Sciatic nerve (tissue), 2 donors: Measurements from ENCODE around the gene TIGAR. TPM values are rescaled to one million over a fixed set of nuclear protein-coding genes. Genes with fewer than 3 reads are reported as not detected.
A peak's percentile ranks its signal among the peaks of the same experiment; 100 is the strongest.

ENCODE experiments used
- ATAC-seq: fragments of 200-7000 bp; cut with Tn5 transposase; one replicate; pipeline ENCODE4 v1.9.1; 2020; ENCODE audit warnings: mild to moderate bottlenecking, moderate library complexity
- DNase-seq: peaks from one replicate; pipeline ENCODE4 v3.0.0-alpha.2; 2020; ENCODE audit warnings: low spot score
- intact Hi-C: fragments of 100-400 bp; cut with DNase I; formaldehyde crosslinking; loops from one replicate; pipeline ENCODE4 v1.14.2; 2022
- total RNA-seq: library from RNA; stranded (reverse); fragmentation: NEBNext Ultra II Directional; extraction: Animal tissue kit (Norgen Biotek cat#: 25700); gene quantifications from one replicate; pipeline ENCODE4 v1.2.1, GENCODE V29; 2021
- donor health status: DM: no; HTN: no; CAD: no.
- donor health status: DM: no; HTN: no; CAD: no.

TIGAR gene
- total RNA-seq, 1 donor from 2014 or later: 7.9 TPM

DNA sequence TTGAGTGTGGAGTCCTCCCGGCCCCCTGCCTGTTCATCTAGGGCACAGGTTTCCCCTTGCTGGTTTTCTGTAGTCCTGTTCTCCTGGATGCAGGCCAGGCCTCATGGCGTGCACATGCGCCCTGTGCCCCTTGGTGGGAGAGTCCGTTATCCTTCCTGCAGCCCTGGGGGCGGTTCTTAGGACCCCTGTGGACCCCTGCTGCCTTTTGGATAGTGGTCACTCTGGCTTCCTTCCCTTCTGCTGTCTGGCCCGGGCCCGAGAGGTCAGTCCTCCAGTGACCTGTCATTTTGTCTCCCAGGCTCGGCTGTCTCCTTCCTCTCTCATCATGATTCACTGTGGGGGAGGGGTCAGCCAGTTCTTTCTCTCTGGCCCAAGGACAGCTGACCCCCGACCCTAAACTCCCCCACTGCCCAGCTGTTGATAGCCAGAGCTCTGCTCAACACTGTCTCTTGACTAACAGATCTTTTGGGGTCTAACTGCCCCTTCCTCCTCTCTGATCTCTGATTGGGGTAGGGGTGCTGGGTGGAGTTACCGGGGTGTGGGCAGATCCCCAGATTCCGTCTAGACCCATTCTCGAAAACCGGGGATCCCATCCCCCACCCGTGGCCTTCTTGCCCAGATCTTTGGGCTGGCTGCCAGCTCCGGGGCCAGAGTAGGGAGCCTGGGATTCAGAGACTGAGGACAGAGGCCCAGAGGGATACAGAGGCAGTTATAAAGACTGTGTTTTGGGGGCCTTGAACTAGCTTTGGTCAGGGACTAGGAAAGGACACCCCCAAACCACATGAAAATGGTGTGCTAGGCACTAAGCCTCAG, 40.5 kb upstream of the TIGAR start:
- ATAC-seq: peak; percentile 12
- DNase-seq: peak; percentile 78
- intact Hi-C loops: no loop called here

DNA sequence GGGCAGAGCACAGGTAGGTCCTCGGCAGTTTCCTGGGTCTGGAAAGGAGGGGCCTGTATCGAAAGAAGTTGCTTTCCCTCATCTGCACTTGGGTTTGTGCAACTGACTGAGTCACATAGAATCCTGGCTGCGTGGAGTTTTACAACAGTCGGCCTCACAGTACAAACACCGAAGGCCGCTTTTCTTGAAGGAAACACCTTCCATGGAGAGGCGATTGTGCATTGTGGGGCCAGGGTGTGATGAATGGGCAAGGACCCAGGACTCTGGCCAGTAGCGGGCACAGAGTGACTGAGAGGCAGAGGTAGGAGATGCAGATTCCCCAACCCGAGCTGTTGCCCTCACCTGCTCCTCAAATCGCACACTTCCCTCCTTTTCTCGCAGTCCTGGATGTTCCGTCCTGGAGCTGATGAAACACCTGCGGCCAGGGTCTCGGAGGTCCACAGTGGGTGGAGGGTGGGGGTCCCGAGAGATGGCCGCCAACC, 39.8 kb upstream of the TIGAR start:
- ATAC-seq: no peak
- DNase-seq: no peak
- intact Hi-C loops: no loop called here

DNA sequence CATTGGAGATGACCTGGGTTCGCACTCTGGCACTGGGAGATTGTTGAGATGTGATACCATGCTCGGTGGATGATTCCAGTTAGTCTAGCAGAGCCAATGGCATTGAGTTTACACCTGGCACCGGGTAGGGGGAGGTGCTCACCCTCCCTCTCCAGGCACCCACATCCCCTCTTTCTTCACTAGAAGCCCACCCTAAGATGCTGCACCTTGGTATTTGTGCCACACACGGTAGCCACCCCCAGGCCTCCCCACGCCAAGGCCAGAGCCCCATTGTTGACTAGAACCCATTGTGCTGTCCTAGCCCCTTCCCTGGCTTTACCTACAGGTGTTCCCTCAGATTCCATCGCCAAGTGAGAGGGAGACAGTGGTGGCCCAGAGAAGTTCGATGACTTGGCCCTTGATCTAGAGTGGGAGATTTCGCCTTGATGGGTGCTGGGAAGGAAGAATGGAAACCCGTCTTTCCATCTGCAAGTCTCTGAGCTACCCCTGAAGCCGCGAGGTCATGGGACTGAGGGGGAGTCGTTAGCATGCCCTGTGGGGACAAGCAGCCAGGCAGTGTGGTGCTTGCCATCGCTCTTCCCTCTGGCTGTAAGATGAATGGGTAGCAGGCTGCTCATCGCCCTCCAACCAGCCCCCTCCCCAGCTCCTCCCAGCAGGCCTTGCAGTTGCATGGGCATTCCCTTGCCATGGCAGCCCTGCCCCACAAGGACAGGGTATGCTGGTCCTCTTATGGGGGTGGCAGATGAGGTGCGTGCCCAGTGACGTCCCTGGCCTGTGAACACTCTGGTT, 38.7 kb upstream of the TIGAR start:
- ATAC-seq (no peak), DNase-seq (no peak)
- intact Hi-C loops: no loop called here

GRCh38 chr12:4282892-4283511, 38.0 kb upstream of the TIGAR start:
- ATAC-seq (no peak), DNase-seq (no peak)
- intact Hi-C loops: no loop called here

DNA sequence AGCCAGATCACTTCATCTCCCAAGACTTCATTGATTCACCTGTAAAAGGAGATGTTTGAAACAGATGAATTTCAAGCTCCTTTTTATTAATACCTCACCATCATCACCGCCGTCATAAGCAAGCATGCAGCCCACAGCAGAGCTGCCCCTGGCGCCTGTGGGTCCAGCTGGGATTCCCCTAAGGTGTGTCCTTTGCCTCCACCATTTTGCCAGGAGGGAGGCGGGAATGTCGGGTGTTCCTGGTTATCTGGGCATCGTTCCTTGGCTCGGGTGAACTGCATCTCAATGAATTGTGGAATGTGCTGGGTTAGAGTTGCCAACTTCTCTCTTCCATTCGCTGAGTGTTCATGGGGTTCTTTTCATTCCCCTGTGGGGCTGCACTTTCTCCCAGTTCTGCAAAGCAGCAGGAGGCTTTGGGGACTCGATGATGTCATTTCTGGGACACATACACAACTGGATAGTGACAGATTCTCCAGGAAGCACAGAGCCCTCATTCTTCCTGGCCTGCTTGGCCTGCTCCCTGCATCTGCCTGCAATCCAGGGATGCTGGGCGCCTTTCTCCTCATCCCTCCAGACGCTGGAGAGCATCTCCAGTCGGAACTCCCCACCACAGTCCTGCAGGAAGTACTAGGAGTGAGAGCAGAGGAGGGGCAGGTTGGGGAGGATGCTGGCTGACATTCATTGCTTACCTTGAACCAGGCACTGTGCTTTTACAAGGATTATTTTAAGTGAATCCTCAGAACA, 37.3 kb upstream of the TIGAR start:
- DNase-seq: no peak
- intact Hi-C loops: no loop called here
- no peak for ATAC-seq

DNA sequence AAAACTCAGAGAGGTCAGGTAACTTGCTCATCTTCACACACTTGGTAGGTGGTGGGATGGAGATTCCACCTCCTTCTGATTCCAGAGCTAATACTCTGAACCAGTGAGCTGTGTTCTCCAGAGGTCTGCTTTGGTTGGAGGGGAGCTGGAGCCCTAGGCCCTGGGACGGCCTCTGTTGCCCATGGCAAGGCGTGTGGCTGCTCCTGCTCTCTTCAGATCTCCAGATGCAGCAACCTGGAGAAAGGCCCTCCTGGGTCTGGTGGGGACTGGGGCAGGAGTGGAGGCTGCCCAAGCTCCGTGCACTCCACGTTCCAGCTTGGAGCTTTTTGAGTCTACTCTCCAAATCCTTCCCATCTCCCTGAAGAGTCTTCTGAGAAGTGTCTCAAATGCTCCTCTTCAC, 36.7 kb upstream of the TIGAR start:
- ATAC-seq (no peak), DNase-seq (no peak)
- intact Hi-C loops: no loop called here

- intact Hi-C loops: no loop called here
- ATAC-seq (no peak), DNase-seq (no peak)
These were observed 35.9 kb upstream of the TIGAR start for GRCh38 chr12:4285070-4285469.

DNA sequence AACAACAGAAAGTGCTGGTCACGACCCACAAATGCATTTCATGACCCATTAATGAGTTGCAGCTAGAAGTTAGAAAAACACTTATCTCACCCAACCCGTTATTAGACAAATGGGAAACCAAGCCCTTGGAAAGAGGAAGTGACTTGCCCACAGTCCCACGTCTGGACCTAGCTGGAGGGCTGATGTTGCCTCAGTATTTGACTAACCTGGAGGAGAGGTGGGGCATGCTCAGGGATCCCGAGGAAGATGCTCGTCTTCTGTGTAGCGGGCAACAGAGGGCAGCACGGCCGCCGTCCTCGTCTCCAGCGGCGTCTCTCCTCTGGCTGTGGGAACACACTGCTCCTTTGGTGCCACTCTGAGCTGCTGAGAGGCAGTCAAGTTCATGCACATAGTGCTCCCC, 34.8 kb upstream of the TIGAR start:
- DNase-seq (peak; percentile 44), ATAC-seq (no peak)
- intact Hi-C loops: no loop called here

GRCh38 chr12:4286771-4287317, 34.2 kb upstream of the TIGAR start:
- ATAC-seq (peak; percentile 9), DNase-seq (peak; percentile 53)
- intact Hi-C loops: no loop called here

GRCh38 chr12:4287325-4288211, 33.4 kb upstream of the TIGAR start:
- intact Hi-C loops: no loop called here
- ATAC-seq: no peak
- peak; percentile 31 for DNase-seq

DNA sequence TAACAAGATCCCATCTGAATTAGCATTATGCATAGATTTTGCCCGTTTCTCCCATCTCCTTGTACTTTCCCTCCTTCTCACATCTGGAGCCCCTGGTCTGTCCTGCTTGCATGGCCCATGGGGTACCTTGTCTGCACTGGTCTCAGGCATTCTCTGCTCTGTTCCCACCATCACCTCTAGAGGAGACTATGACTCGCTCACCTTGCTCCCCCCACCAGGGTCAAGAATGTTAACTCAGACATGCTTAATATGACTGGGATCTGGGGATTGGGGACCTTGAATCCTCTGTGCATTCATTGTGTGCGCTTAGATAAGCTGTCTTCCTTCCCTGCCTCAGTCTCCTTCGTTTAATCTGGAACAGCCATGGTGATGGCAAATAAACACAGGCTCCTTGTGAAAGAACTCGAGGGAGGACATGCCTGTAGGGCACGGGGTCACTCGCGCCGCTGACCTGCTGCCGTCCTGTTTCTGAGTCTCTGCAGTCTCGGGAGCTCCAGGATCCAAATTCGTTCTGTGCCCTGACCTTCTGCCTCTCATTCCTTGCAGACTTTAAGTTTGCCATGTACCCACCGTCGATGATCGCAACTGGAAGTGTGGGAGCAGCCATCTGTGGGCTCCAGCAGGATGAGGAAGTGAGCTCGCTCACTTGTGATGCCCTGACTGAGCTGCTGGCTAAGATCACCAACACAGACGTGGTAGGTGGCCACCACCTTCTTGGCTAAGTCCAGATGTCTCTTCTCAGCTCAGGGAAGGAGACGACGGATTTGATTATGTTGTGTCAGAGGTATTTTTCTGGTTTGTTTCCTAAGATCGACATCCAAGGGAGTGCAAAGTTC, 32.5 kb upstream of the TIGAR start:
- intact Hi-C loops: no loop called here
- ATAC-seq (peak; percentile 12), DNase-seq (peak; percentile 50)

- ATAC-seq: peak; percentile 44
- DNase-seq: peak; percentile 47
- intact Hi-C loops: no loop called here
These were observed 31.7 kb upstream of the TIGAR start for GRCh38 chr12:4289231-4289878.

DNA sequence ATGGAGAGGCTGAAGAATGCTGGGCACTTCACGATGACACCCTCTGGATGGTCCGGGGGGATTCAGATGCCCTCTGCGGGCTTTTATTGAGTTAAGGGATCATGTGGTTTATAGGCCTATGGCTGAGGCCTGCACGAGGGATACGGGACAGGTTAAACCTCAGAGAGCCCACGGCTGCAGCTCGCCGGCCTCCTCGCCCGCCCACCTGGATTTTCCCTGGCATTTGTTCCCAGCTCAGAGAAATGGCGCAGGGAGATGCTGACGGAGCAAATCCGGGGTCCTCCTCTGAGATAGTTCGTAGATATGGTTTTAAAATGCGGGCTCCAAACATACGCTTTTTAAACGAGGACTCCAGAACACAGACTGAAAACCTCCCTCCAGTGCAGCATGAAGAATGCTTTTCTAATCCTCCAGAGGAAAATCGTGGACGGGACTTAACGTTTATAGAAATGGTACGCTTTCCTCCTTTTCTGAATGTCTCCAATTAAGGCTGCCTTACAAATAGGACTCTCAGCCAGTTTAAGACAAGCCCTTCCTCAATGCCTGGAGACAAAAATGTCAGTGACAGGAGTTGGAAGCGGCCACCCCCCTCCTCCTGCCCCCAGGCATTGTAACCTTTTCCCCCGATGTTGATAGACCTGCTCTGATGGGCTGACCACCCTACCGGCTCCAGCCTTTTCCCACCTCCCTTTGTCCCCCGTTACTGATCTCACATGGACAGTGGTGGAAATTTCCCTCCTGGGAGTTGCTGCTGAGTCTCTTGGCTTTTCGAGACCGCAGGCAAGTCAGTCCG, 30.8 kb upstream of the TIGAR start:
- intact Hi-C loops: no loop called here
- DNase-seq (peak; percentile 49), ATAC-seq (no peak)

GRCh38 chr12:4292341-4293073, 28.5 kb upstream of the TIGAR start:
- no peak for ATAC-seq
- peak; percentile 60 for DNase-seq
- intact Hi-C loops: no loop called here

GRCh38 chr12:4293299-4293965, 27.6 kb upstream of the TIGAR start:
- DNase-seq (peak; percentile 12), ATAC-seq (no peak)
- intact Hi-C loops: no loop called here
